D341Med (cell line): ENCODE data around the gene FAM50B.

Experiments
- DNase-seq: peaks from one replicate; pipeline ENCODE4 v3.0.0; 2012; ENCODE audit warnings: low spot score

FAM50B gene

GRCh38 chr6:3820563-3820962 is 28.6 kb upstream of the FAM50B start:
- DNase-seq, result no peak

- DNase-seq, result no peak
Measured at GRCh38 chr6:3822747-3823445, 26.3 kb upstream of the FAM50B start.

GRCh38 chr6:3823671-3824070 is 25.5 kb upstream of the FAM50B start:
- no peak for DNase-seq

- DNase-seq, result no peak
Measured at GRCh38 chr6:3825331-3825831, 23.8 kb upstream of the FAM50B start.

GRCh38 chr6:3825851-3826581 is 23.2 kb upstream of the FAM50B start:
- DNase-seq, result no peak

- DNase-seq, result no peak
Measured at GRCh38 chr6:3829285-3829684, 19.9 kb upstream of the FAM50B start.

GRCh38 chr6:3830806-3831205 is 18.4 kb upstream of the FAM50B start:
- DNase-seq, result no peak

GRCh38 chr6:3831761-3832530 is 17.2 kb upstream of the FAM50B start:
- DNase-seq, result no peak

- DNase-seq, result no peak
Measured at GRCh38 chr6:3835055-3835731, 14.0 kb upstream of the FAM50B start.

GRCh38 chr6:3835785-3836184 is 13.4 kb upstream of the FAM50B start:
- DNase-seq, result no peak

- no peak for DNase-seq
Measured at GRCh38 chr6:3836566-3836965, 12.6 kb upstream of the FAM50B start.

- no peak for DNase-seq
Measured at GRCh38 chr6:3837781-3838180, 11.4 kb upstream of the FAM50B start.

- DNase-seq, result no peak
Measured at GRCh38 chr6:3838992-3839867, 9.9 kb upstream of the FAM50B start.

GRCh38 chr6:3841066-3841454 is 8.1 kb upstream of the FAM50B start:
- no peak for DNase-seq

- no peak for DNase-seq
Measured at GRCh38 chr6:3841711-3842565, 7.2 kb upstream of the FAM50B start.

GRCh38 chr6:3843379-3844096 is 5.6 kb upstream of the FAM50B start:
- no peak for DNase-seq

- no peak for DNase-seq
Measured at GRCh38 chr6:3844097-3844463, 5.1 kb upstream of the FAM50B start.

- DNase-seq, result no peak
Measured at GRCh38 chr6:3847521-3847920, 1.7 kb upstream of the FAM50B start.

GRCh38 chr6:3848380-3848779 is 793 bp upstream of the FAM50B start:
- no peak for DNase-seq
